ENCODE data around the gene GADD45B.
A peak's percentile ranks its signal among the peaks of the same experiment; 100 is the strongest.

Gene GADD45B

DNA sequence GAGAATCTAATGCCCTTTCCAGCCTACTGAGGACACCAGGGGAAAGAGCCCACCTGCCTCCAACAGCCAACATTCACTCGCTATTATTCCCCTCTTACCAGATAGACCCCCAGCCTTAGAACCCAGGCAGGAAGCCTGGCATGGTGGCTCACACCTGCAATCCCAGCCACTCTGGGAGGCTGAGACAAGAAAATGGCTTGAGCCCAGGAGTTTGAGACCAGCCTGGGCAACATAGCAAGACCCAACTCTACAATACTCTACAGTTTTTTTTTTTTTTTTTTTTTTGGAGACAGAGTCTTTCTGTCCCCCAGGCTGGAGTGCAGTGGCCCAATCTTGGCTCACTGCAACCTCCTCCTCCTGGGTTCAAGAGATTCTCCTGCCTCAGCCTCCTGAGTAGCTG, 15.7 kb upstream of the GADD45B start:
- H3K36me3 ChIP-seq (ENCODE audit: control insufficient read depth in 2 of 2, insufficient read depth in 1 of 2, low read length in 2 of 2), result no peaks in the 10 kb centered on the region
- H3K9me3 ChIP-seq (ENCODE audit: control insufficient read depth, insufficient read depth, low read depth, low read length), result no peaks in the 10 kb centered on the region
- no peak overlapping the region for H3K4me3 ChIP-seq (ENCODE audit: low read depth, low read length)
- CTCF ChIA-PET, result interaction anchor here (0.9 kb wide), 1 partner anchor 160 kb away, joined by 6 read pairs; no protein-coding TSS in a partner anchor
- no peak overlapping the region for H3K27ac ChIP-seq (ENCODE audit: extremely low read depth, low read depth, low read length)
- H3K4me1 ChIP-seq (ENCODE audit: control insufficient read depth, insufficient read depth, low read length), result no peaks in the 10 kb centered on the region; the same call in 1 of the 2 replicates
- POLR2A ChIA-PET, result interaction anchor here (0.6 to 5.7 kb wide), 3 partner anchors 12 to 164 kb away, joined by 3 to 62 read pairs (median 3); partner anchors contain the start of gene GADD45B
- TF ChIP-seq ZNF785 (tag by site-specific recombination; IDR thresholded peaks at IDR 0.05) (no peak), ZNF121 (tag by site-specific recombination; IDR thresholded peaks at IDR 0.05) (peak; percentile 78; the same call in 1 of the 2 replicates)

DNA sequence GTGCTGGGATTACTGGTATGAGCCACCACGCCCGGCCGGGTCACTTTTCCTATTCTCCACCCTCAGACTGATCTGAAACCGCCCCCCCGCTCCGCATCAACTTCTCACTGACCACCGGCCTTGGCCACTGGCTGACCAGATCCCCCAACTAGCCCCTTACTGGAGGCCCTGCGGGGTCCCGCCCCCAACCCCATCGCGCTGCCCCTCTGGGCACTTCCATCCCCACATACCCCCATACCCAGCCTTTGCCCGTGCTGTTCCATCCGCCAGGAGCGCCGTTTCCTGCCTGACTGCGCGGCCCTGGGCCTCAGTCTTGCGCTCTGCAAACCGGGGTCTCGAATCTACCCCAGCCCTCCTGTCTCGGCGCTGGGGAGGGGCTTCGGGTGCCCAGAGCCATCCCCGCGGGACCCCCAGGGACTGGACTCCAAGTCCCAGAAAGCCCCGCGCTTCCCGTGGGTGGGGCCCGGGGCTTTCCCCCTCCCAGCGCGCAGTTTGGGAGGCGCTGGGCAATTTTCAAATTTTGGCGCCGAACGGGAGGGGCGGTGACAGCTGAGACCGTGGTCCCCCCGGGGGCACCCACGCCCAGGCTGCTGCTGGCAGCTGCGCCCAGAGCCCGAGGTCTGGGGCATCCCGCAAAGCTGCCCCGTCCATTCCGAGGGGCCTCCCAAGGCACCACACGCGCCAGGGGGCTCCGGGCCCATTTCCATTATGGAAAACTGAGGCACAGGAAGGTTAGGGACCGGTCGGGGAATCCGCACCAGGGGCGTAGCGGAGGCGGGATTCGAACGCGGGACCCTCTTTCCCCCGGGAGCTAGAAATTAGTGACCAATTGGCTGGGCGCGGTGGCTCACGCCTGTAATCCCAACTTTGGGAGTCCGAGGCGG, 13.9 kb upstream of the GADD45B start:
- POLR2A ChIA-PET, result interaction anchor here (0.5 to 5.7 kb wide), 6 partner anchors 8 to 133 kb away, joined by 3 to 62 read pairs (median 4); partner anchors contain the start of genes GADD45B and TIMM13
- H3K27ac ChIP-seq (ENCODE audit: extremely low read depth, low read depth, low read length), result peak overlapping the region; percentile 0; the same call in 1 of the 2 replicates
- no peaks in the 10 kb centered on the region for H3K36me3 ChIP-seq (ENCODE audit: control insufficient read depth in 2 of 2, insufficient read depth in 1 of 2, low read length in 2 of 2)
- no peaks in the 10 kb centered on the region for H3K9me3 ChIP-seq (ENCODE audit: control insufficient read depth, insufficient read depth, low read depth, low read length)
- TF ChIP-seq ZNF175 (tag by site-specific recombination; IDR thresholded peaks at IDR 0.05), result no peak
- peak; percentile 48 for TF ChIP-seq KLF1 (tag by site-specific recombination; IDR thresholded peaks at IDR 0.05)
- TF ChIP-seq SP3 (tag by site-specific recombination; IDR thresholded peaks at IDR 0.05), result peak; percentile 77
- peak; percentile 38; the same call in 1 of the 2 replicates for TF ChIP-seq ZBTB48 (tag by site-specific recombination; IDR thresholded peaks at IDR 0.05)
- 0 out of 2 replicates have a peak, but pooled peaks have one; percentile 42 for TF ChIP-seq KLF8 (tag by site-specific recombination; IDR thresholded peaks at IDR 0.05)
- TF ChIP-seq ZFHX2 (tag by site-specific recombination; conservative IDR thresholded peaks at IDR 0.05), result peak; percentile 28
- TF ChIP-seq ZNF121 (tag by site-specific recombination; IDR thresholded peaks at IDR 0.05), result 0 out of 2 replicates have a peak, but pooled peaks have one; percentile 31
- no peak for TF ChIP-seq ZNF624 (tag by site-specific recombination; IDR thresholded peaks at IDR 0.05)
- TF ChIP-seq KLF16 (tag by site-specific recombination; IDR thresholded peaks at IDR 0.05), result 0 out of 2 replicates have a peak, but pooled peaks have one; percentile 20
- TF ChIP-seq KLF9 (tag by site-specific recombination; IDR thresholded peaks at IDR 0.05; ENCODE audit: low read depth), result peak; percentile 55
- TF ChIP-seq, protein P1, sequence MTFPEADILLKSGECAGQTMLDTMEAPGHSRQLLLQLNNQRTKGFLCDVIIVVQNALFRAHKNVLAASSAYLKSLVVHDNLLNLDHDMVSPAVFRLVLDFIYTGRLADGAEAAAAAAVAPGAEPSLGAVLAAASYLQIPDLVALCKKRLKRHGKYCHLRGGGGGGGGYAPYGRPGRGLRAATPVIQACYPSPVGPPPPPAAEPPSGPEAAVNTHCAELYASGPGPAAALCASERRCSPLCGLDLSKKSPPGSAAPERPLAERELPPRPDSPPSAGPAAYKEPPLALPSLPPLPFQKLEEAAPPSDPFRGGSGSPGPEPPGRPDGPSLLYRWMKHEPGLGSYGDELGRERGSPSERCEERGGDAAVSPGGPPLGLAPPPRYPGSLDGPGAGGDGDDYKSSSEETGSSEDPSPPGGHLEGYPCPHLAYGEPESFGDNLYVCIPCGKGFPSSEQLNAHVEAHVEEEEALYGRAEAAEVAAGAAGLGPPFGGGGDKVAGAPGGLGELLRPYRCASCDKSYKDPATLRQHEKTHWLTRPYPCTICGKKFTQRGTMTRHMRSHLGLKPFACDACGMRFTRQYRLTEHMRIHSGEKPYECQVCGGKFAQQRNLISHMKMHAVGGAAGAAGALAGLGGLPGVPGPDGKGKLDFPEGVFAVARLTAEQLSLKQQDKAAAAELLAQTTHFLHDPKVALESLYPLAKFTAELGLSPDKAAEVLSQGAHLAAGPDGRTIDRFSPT (tag by site-specific recombination; IDR thresholded peaks at IDR 0.05), result peak; percentile 52; the same call in 1 of the 2 replicates
- peak; percentile 27; the same call in 1 of the 2 replicates for TF ChIP-seq BCL11B (tag by site-specific recombination; IDR thresholded peaks at IDR 0.05; ENCODE audit: low read depth)
- TF ChIP-seq, protein P2, sequence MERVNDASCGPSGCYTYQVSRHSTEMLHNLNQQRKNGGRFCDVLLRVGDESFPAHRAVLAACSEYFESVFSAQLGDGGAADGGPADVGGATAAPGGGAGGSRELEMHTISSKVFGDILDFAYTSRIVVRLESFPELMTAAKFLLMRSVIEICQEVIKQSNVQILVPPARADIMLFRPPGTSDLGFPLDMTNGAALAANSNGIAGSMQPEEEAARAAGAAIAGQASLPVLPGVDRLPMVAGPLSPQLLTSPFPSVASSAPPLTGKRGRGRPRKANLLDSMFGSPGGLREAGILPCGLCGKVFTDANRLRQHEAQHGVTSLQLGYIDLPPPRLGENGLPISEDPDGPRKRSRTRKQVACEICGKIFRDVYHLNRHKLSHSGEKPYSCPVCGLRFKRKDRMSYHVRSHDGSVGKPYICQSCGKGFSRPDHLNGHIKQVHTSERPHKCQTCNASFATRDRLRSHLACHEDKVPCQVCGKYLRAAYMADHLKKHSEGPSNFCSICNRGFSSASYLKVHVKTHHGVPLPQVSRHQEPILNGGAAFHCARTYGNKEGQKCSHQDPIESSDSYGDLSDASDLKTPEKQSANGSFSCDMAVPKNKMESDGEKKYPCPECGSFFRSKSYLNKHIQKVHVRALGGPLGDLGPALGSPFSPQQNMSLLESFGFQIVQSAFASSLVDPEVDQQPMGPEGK (tag by site-specific recombination; IDR thresholded peaks at IDR 0.05), result peak; percentile 48
- TF ChIP-seq GLIS2 (tag by site-specific recombination; IDR thresholded peaks at IDR 0.05), result peak; percentile 82
- TF ChIP-seq, protein P3, sequence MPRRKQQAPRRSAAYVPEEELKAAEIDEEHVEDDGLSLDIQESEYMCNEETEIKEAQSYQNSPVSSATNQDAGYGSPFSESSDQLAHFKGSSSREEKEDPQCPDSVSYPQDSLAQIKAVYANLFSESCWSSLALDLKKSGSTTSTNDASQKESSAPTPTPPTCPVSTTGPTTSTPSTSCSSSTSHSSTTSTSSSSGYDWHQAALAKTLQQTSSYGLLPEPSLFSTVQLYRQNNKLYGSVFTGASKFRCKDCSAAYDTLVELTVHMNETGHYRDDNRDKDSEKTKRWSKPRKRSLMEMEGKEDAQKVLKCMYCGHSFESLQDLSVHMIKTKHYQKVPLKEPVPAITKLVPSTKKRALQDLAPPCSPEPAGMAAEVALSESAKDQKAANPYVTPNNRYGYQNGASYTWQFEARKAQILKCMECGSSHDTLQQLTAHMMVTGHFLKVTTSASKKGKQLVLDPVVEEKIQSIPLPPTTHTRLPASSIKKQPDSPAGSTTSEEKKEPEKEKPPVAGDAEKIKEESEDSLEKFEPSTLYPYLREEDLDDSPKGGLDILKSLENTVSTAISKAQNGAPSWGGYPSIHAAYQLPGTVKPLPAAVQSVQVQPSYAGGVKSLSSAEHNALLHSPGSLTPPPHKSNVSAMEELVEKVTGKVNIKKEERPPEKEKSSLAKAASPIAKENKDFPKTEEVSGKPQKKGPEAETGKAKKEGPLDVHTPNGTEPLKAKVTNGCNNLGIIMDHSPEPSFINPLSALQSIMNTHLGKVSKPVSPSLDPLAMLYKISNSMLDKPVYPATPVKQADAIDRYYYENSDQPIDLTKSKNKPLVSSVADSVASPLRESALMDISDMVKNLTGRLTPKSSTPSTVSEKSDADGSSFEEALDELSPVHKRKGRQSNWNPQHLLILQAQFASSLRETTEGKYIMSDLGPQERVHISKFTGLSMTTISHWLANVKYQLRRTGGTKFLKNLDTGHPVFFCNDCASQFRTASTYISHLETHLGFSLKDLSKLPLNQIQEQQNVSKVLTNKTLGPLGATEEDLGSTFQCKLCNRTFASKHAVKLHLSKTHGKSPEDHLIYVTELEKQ (tag by site-specific recombination; IDR thresholded peaks at IDR 0.05; ENCODE audit: borderline replicate concordance), result no peak
- TF ChIP-seq GLIS1 (tag by site-specific recombination; IDR thresholded peaks at IDR 0.05), result peak; percentile 64
- CTCF ChIA-PET, result interaction anchor here (0.6 to 3.5 kb wide), 3 partner anchors 12 to 149 kb away, joined by 4 to 13 read pairs (median 6); no protein-coding TSS in a partner anchor
- no peaks in the 10 kb centered on the region for H3K4me1 ChIP-seq (ENCODE audit: control insufficient read depth, insufficient read depth, low read length)
- H3K4me3 ChIP-seq (ENCODE audit: low read depth, low read length), result peak overlapping the region; percentile 29

Data from HEK293 (cell line).